Kidney (tissue), 14 donors: ENCODE results near the gene ATP6V1G2. TPM values are rescaled to one million over a fixed set of nuclear protein-coding genes. Genes with fewer than 3 reads are reported as not detected.
"Not testable (repeated sequence)": the region's sequence is repeated elsewhere in the genome, so short reads cannot be mapped to it uniquely, and the experiment has no call there.

Experiments used
- DNase-seq, 5 donors: peaks; one replicate each; pipeline ENCODE4 v3.0.0-alpha.2; 2013 to 2020
- FAIRE-seq: peaks from 2 replicates; lab custom pipeline; 2012; peaks lifted over from hg19 to GRCh38; lab: Jason Lieb, UNC
- H3K27ac ChIP-seq, 2 donors: one replicate each; pipeline ENCODE4 v1.7.0; 2013; ENCODE audit warnings: low read depth in 2 of 2, low read length in 2 of 2, inconsistent platforms in 1 of 2
- H3K27me3 ChIP-seq: one replicate; pipeline ENCODE4 v1.7.1; 2013; ENCODE audit warnings: low read length, inconsistent platforms; ENCODE audit not compliant: control insufficient read depth, insufficient read depth
- H3K36me3 ChIP-seq, 3 donors: one replicate each; pipeline versions ENCODE4 v1.7.0 to v1.7.1; 2013; ENCODE audit warnings: low read length in 3 of 3, control low read depth in 1 of 3, inconsistent platforms in 1 of 3; ENCODE audit not compliant: insufficient read depth in 3 of 3, control insufficient read depth in 2 of 3
- H3K4me1 ChIP-seq, 3 donors: one replicate each; pipeline versions ENCODE4 v1.7.0 to v1.7.1; 2013; ENCODE audit warnings: low read length in 3 of 3, inconsistent platforms in 1 of 3, low read depth in 1 of 3; ENCODE audit not compliant: control insufficient read depth in 2 of 3, insufficient read depth in 2 of 3
- H3K4me3 ChIP-seq, 3 donors: one replicate each; pipeline versions ENCODE4 v1.7.0 to v1.8.1; 2013; ENCODE audit warnings: low read length in 3 of 3, control low read depth in 1 of 3, inconsistent platforms in 1 of 3
- H3K9ac ChIP-seq, 3 donors: one replicate each; pipeline versions ENCODE4 v1.7.0 to v1.7.1; 2013; ENCODE audit warnings: low read length in 3 of 3, control low read depth in 1 of 3, inconsistent platforms in 1 of 3
- H3K9me3 ChIP-seq, 3 donors: one replicate each; pipeline versions ENCODE4 v1.7.0 to v1.7.1; 2013; ENCODE audit warnings: low read length in 3 of 3, control low read depth in 1 of 3, inconsistent platforms in 1 of 3; ENCODE audit not compliant: control insufficient read depth in 2 of 3, insufficient read depth in 1 of 3
- intact Hi-C: fragments of 100-400 bp; cut with DNase I; formaldehyde crosslinking; loops from one replicate; pipeline ENCODE4 v1.11.1; 2022
- polyA plus RNA-seq: library from polyadenylated mRNA; stranded (reverse); fragments of 350-450 nt; fragmentation: Illumina TruSeq; extraction: RNeasy Lipid Tissue Mini Kit (QIAGEN cat#74804); gene quantifications from one replicate; pipeline ENCODE4 v1.2.3, GENCODE V29; 2014; ENCODE audit warnings: low read depth, low replicate concordance; ENCODE audit not compliant: insufficient read depth
- total RNA-seq: library from RNA; stranded (reverse); fragmentation: NEBNext Ultra II Directional; extraction: Animal tissue kit (Norgen Biotek cat#: 25700); gene quantifications from one replicate; pipeline ENCODE4 v1.2.1, GENCODE V29; 2021
- TF ChIP-seq, protein P1 (sequence below): IDR thresholded peaks from 3 replicates; pipeline ENCODE4 v1.5.1; 2012; ENCODE audit warnings: mild to moderate bottlenecking, moderate library complexity, borderline replicate concordance; ENCODE audit not compliant: insufficient read depth; ENCODE audit errors: extremely low read depth
- donor health status: control.
- donor health status: control.
- donor health status: control.
- donor health status: control.
- donor health status: control.
- donor health status: DM: yes; HTN: yes; CAD: no.
- donor health status: Normal renal cell carcinoma (clear cell type).

ATP6V1G2 gene
- total and polyA plus RNA-seq, 2 donors from 2014 or later = 1.2 to 6.0 TPM

DNA sequence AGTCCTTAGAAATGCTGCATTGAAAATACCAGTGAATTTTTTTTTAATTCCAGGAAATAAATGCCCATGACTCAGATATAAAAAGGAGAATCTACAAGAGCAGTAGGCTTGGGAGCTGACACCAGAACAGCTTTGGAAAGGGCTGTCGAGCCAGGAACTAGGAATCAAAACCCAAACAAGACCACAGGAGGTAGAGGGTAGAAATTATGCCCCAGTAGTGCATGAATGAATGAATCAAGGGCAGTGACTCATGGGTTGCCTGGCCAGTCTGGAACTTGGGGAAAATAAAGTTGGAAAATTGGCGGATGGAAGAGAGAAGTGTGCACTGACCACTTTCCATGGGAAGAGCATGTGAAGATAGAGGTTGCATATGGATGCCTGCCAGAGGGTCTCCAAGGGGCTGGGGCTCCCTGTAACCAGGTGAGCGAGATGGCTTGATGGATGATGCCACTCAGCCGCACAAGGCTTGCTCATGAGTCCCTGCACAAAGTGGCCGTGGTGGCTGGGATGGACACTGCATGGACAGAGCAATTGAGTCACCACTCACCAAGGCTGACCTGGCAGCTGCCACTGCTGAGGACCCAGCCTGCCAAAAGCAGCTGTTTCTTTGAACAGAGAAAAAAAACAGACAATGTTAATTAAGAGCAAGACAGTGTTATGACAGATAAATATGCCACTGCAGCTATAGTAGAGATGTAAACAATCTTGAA is 32.8 kb downstream of the ATP6V1G2 start:
- peaks cover 0 to 3% (median 0%) of the 10 kb centered on the region in 3 donors for H3K36me3 ChIP-seq
- DNase-seq (no peak), FAIRE-seq (no peak)
- H3K27me3 ChIP-seq = no peaks in the 10 kb centered on the region
- H3K9ac ChIP-seq = no peak overlapping the region
- no peaks in the 10 kb centered on the region for H3K9me3 ChIP-seq
- intact Hi-C loops = no loop called here
- H3K4me1 ChIP-seq = no peaks in the 10 kb centered on the region
- TF ChIP-seq, protein P1, sequence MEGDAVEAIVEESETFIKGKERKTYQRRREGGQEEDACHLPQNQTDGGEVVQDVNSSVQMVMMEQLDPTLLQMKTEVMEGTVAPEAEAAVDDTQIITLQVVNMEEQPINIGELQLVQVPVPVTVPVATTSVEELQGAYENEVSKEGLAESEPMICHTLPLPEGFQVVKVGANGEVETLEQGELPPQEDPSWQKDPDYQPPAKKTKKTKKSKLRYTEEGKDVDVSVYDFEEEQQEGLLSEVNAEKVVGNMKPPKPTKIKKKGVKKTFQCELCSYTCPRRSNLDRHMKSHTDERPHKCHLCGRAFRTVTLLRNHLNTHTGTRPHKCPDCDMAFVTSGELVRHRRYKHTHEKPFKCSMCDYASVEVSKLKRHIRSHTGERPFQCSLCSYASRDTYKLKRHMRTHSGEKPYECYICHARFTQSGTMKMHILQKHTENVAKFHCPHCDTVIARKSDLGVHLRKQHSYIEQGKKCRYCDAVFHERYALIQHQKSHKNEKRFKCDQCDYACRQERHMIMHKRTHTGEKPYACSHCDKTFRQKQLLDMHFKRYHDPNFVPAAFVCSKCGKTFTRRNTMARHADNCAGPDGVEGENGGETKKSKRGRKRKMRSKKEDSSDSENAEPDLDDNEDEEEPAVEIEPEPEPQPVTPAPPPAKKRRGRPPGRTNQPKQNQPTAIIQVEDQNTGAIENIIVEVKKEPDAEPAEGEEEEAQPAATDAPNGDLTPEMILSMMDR = no peak
- H3K4me3 ChIP-seq = no peak overlapping the region
- H3K27ac ChIP-seq = no peak overlapping the region

DNA sequence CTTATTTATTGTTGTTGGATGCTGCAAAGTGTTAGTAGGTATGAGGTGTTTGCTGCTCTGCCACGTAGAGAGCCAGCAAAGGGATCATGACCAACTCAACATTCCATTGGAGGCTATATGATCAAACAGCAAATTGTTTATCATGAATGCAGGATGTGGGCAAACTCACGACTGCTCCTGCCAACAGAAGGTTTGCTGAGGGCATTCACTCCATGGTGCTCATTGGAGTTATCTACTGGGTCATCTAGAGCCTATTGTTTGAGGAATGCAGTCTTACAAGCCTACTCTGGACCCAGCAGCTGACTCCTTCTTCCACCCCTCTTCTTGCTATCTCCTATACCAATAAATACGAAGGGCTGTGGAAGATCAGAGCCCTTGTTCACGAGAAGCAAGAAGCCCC is 36.4 kb downstream of the ATP6V1G2 start:
- TF ChIP-seq, protein P1 = no peak
- H3K9ac ChIP-seq = no peak overlapping the region

DNA sequence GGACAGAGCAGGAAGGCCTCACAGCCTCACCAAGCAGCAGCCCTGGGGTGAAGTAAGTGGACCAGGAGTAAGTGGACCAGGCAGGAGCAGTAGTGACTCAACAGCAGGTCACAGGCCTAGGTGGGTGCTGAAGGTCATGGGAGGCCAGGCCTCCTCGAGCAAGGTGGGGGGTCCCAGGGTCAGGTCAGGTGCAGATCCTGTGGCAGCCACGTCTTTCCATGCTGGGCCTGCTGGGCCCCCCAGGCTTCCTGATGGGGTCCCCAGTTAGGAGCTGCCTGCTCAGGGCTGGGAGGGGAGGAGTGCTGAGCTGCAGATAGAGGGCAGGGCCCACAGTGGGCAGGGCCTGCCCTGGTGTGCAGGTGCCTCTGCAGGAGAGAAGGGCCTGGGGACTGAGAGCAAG is 37.4 kb downstream of the ATP6V1G2 start:
- H3K27me3 ChIP-seq, H3K9ac ChIP-seq, H3K9me3 ChIP-seq, H3K27ac ChIP-seq, H3K36me3 ChIP-seq, H3K4me1 ChIP-seq, intact Hi-C loops, DNase-seq, H3K4me3 ChIP-seq, FAIRE-seq: not testable (repeated sequence)

More for the DNA sequence above, 36.4 kb downstream of the ATP6V1G2 start:
- Histone ChIP-seq H3K4me3 (no peak overlapping the region), H3K36me3 (peaks cover 0 to 3% (median 0%) of the 10 kb centered on the region in 3 donors), H3K9me3 (no peaks in the 10 kb centered on the region), H3K4me1 (no peaks in the 10 kb centered on the region), H3K27me3 (no peaks in the 10 kb centered on the region), H3K27ac (no peak overlapping the region)
- DNase-seq (no peak), FAIRE-seq (no peak)
- intact Hi-C loops = no loop called here

DNA sequence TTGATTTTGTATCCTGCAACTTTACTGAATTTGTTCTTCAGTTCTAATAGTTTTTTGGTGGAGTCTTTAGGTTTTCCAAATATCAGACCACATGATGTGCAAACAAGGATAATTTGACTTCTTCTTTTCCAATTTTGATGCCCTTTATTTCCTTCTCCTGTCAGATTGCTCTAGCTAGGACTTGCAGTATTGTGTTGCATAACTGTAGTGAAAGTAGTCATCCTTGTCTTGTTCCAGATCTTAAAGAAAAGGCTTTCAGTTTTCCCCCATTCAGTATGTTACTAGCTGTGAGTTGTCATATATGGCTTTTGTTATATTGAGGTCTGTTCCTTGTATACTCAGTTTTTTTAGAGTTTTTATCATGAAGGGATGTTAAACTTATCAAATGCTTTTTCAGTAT is 43.8 kb downstream of the ATP6V1G2 start:
- intact Hi-C loops = no loop called here
- Histone ChIP-seq H3K27me3 (peaks cover 8% of the 10 kb centered on the region), H3K9me3 (no peaks in the 10 kb centered on the region), H3K4me3 (no peak overlapping the region), H3K27ac (no peak overlapping the region), H3K36me3 (no peaks in the 10 kb centered on the region), H3K4me1 (no peaks in the 10 kb centered on the region), H3K9ac (no peak overlapping the region)
- no peak for FAIRE-seq
- no peak for DNase-seq
- TF ChIP-seq, protein P1 = no peak

DNA sequence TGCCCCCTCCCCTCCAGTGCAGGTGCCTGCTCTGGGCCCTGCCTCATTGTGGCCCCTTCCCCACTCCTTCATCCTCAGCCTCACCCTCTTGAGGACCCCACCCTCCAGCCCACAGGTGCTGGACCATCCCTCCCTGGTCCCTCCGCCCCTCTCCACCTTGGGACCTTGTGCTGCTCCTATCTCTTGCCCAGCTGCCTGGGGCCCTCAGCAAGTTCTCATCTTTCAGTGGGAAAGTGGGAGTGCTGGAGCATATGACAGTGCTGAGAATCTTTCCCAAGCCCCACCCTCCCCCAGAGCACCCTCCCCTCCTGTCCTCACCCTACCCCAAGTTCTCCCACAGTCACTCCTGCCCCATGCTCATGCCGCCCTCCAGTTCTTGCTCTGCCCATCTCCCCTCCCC is 46.8 kb downstream of the ATP6V1G2 start:
- DNase-seq, H3K9me3 ChIP-seq, H3K36me3 ChIP-seq, intact Hi-C loops, H3K27ac ChIP-seq, H3K4me1 ChIP-seq, H3K9ac ChIP-seq, H3K4me3 ChIP-seq, FAIRE-seq: not testable (repeated sequence)
- peaks cover 15% of the 10 kb centered on the region for H3K27me3 ChIP-seq
